Measurements from ENCODE around the gene SEPTIN8.

DNA sequence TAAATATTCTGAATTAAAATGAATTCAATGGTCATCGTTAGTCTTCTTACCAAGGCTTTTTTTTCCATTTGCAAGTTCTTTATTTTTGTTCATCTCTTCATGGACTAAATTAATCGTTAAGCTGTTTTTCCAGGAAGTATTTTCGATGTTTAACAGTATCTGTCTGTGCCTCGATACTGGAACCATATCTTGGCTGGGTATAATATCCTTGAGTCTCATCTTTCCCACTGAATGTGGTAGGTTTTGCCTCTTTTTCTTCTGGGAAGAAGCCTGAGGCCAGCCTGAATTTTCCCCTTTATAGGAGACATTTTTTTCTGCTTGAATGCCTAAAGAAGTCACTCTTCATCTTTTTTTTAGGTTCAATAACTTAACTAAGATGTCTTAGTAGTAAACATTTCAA, 4.0 kb upstream of the SEPTIN8 start:
- TF ChIP-seq, protein P1, sequence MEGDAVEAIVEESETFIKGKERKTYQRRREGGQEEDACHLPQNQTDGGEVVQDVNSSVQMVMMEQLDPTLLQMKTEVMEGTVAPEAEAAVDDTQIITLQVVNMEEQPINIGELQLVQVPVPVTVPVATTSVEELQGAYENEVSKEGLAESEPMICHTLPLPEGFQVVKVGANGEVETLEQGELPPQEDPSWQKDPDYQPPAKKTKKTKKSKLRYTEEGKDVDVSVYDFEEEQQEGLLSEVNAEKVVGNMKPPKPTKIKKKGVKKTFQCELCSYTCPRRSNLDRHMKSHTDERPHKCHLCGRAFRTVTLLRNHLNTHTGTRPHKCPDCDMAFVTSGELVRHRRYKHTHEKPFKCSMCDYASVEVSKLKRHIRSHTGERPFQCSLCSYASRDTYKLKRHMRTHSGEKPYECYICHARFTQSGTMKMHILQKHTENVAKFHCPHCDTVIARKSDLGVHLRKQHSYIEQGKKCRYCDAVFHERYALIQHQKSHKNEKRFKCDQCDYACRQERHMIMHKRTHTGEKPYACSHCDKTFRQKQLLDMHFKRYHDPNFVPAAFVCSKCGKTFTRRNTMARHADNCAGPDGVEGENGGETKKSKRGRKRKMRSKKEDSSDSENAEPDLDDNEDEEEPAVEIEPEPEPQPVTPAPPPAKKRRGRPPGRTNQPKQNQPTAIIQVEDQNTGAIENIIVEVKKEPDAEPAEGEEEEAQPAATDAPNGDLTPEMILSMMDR (IDR thresholded peaks at IDR 0.05) = no peak
- no peak for TF ChIP-seq POLR2A (IDR thresholded peaks at IDR 0.05)
